Astrocyte (in vitro differentiated cells and primary cell): ENCODE measurements around the gene HELT.
"Not testable (repeated sequence)": the region's sequence is repeated elsewhere in the genome, so short reads cannot be mapped to it uniquely, and the experiment has no call there.

Experiments
- CTCF ChIP-seq: IDR thresholded peaks from 2 replicates; pipeline ENCODE4 v1.5.1; 2011; ENCODE audit warnings: low read depth, mild to moderate bottlenecking, inconsistent platforms, low read length, moderate library complexity; ENCODE audit not compliant: insufficient read depth
- EZH2 ChIP-seq: IDR thresholded peaks from 2 replicates; pipeline ENCODE4 v1.6.1; 2012; ENCODE audit warnings: mild to moderate bottlenecking, low read length, inconsistent platforms; ENCODE audit not compliant: insufficient read depth

GRCh38 chr4:184989283-184989682 is 29.0 kb upstream of the HELT start:
- not testable (repeated sequence) for TF ChIP-seq CTCF, EZH2
